Upper lobe of left lung (tissue), 6 donors: ENCODE measurements around the gene MED13L. TPM values are rescaled to one million over a fixed set of nuclear protein-coding genes. Genes with fewer than 3 reads are reported as not detected.
"Not testable (repeated sequence)": the region's sequence is repeated elsewhere in the genome, so short reads cannot be mapped to it uniquely, and the experiment has no call there.

Source experiments
- ATAC-seq, 2 donors: fragments of 200-7000 bp; cut with Tn5 transposase; one replicate each; pipeline ENCODE4 v1.9.1; 2022; ENCODE audit warnings: mild to moderate bottlenecking in 2 of 2, moderate library complexity in 2 of 2; ENCODE audit not compliant: low FRiP score in 2 of 2
- DNase-seq, 2 donors: peaks; one replicate each; pipeline ENCODE4 v3.0.0-alpha.2; 2019 to 2020
- H3K27ac ChIP-seq, 4 donors: fragments of 200-600 bp; sonication (generic); one replicate each; pipeline ENCODE4 v1.5.1; 2016 to 2019
- H3K27me3 ChIP-seq, 4 donors: fragments of 200-600 bp; sonication (generic); one replicate each; pipeline ENCODE4 v1.5.1; 2017 to 2019
- H3K36me3 ChIP-seq, 4 donors: fragments of 200-600 bp; sonication (generic); one replicate each; pipeline ENCODE4 v1.5.1; 2016 to 2019
- H3K4me1 ChIP-seq, 4 donors: fragments of 200-600 bp; sonication (generic); one replicate each; pipeline ENCODE4 v1.5.1; 2018 to 2019
- H3K4me3 ChIP-seq, 4 donors: fragments of 200-600 bp; sonication (generic); one replicate each; pipeline ENCODE4 v1.5.1; 2017 to 2019; ENCODE audit warnings: mild to moderate bottlenecking in 2 of 4, moderate library complexity in 1 of 4
- H3K9me3 ChIP-seq, 4 donors: fragments of 200-600 bp; sonication (generic); one replicate each; pipeline ENCODE4 v1.5.1; 2018 to 2019
- EP300 ChIP-seq, 4 donors: sonication (generic); formaldehyde crosslinking; IDR thresholded peaks; one replicate each; pipeline ENCODE4 v1.5.1; 2017; ENCODE audit warnings: antibody characterized with exemption in 4 of 4, control low read depth in 2 of 4
- POLR2A ChIP-seq, 4 donors: fragments of 450-650 bp; IDR thresholded peaks; one replicate each; pipeline ENCODE4 v1.5.1; 2016 to 2017; ENCODE audit warnings: antibody characterized with exemption in 4 of 4, mild to moderate bottlenecking in 2 of 4
- POLR2AphosphoS5 ChIP-seq, 2 donors: sonication (generic); formaldehyde crosslinking; IDR thresholded peaks; one replicate each; pipeline ENCODE4 v1.5.1; 2017; ENCODE audit warnings: antibody characterized with exemption in 2 of 2
- WGBS, 2 donors: methylation state at CpG; one replicate each; pipeline ENCODE4 v1.1.5; 2017 to 2018; 5-methylcytosine and 5-hydroxymethylcytosine counted together
- total RNA-seq, 6 donors: library from RNA; depleted of rRNA in 4 of 6; stranded (reverse); fragments of >200 nt in 4 of 6; gene quantifications; one replicate each; pipeline versions ENCODE4 v1.1.0 to v1.2.1, GENCODE V29; 2016 to 2021
- TF ChIP-seq, protein P1 (sequence below), 6 experiments: fragments of 450-650 bp in 4 of 6; fragments of 200-600 bp in 2 of 6; sonication (generic) in 2 of 6; IDR thresholded peaks; one replicate each; pipeline ENCODE4 v1.5.1; 2016 to 2019; ENCODE audit warnings: antibody characterized with exemption in 6 of 6
- donor health status: DM: no; HTN: no; CAD: no; lungs with moderate emphysema.
- donor health status: DM: no; HTN: yes; CAD: no; lungs with severe emphysema.

MED13L gene
- total RNA-seq, 6 donors from 2014 or later = 96.6 to 178 (median 124) TPM

DNA sequence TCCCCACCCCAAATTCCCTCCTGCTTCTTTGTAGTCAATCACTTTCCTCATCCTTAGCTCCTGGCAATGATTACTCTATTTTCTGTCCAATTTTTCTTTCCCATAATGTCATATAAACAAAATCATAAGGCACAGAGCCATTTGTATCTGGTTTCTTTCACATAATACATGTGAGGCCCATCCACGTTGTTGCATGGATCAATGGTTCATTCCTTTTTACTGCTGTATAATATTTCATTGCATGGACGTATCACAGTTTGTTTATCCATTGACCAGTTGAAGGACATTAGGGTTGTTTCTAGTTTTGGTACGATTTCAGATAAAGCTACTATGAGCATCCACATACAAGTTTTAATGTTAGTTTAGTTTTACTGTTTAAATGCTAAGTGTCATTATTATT is 13.7 kb upstream of the MED13L start:
- Histone ChIP-seq H3K27me3 (no peaks in the 10 kb centered on the region), H3K9me3 (no peaks in the 10 kb centered on the region), H3K36me3 (no peaks in the 10 kb centered on the region), H3K4me3 (no peak overlapping the region), H3K27ac (no peak overlapping the region), H3K4me1 (peaks cover 0 to 3% (median 0%) of the 10 kb centered on the region in 4 donors)
- DNase-seq (no peak), ATAC-seq (no peak)
- TF ChIP-seq EP300 (IDR thresholded peaks at IDR 0.05) = no peak
- no peak for TF ChIP-seq POLR2A (IDR thresholded peaks at IDR 0.05)
- TF ChIP-seq, protein P1, sequence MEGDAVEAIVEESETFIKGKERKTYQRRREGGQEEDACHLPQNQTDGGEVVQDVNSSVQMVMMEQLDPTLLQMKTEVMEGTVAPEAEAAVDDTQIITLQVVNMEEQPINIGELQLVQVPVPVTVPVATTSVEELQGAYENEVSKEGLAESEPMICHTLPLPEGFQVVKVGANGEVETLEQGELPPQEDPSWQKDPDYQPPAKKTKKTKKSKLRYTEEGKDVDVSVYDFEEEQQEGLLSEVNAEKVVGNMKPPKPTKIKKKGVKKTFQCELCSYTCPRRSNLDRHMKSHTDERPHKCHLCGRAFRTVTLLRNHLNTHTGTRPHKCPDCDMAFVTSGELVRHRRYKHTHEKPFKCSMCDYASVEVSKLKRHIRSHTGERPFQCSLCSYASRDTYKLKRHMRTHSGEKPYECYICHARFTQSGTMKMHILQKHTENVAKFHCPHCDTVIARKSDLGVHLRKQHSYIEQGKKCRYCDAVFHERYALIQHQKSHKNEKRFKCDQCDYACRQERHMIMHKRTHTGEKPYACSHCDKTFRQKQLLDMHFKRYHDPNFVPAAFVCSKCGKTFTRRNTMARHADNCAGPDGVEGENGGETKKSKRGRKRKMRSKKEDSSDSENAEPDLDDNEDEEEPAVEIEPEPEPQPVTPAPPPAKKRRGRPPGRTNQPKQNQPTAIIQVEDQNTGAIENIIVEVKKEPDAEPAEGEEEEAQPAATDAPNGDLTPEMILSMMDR (IDR thresholded peaks at IDR 0.05) = no peak
- TF ChIP-seq POLR2AphosphoS5 (IDR thresholded peaks at IDR 0.05) = no peak
- WGBS, 2 donors = 90 to 91% methylated on average over 3 of the region's 3 CpGs

DNA sequence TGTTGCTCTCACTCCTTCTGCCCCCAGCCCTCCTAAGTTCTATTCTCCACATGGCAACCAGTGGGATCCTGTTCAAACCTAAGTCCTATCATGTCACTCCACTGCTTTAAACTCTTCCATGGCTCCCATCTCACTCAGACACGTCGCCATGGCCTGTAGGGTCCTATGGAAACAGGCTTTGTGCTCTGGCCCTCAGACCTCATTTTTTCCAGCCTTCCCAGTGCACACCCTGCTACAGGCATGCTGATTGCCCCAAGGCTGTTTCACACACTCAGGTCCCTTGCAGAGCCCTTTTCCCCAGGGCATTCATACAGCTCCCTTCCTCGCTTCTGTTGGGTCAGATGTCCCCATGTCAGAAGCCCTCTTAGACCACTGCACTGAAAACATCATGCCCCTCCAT is 11.2 kb upstream of the MED13L start:
- ATAC-seq = no peak
- no peak for TF ChIP-seq POLR2AphosphoS5 (IDR thresholded peaks at IDR 0.05)
- no peak for TF ChIP-seq POLR2A (IDR thresholded peaks at IDR 0.05)
- WGBS, 2 donors = 97 to 100% methylated on average over 3 of the region's 3 CpGs

DNA sequence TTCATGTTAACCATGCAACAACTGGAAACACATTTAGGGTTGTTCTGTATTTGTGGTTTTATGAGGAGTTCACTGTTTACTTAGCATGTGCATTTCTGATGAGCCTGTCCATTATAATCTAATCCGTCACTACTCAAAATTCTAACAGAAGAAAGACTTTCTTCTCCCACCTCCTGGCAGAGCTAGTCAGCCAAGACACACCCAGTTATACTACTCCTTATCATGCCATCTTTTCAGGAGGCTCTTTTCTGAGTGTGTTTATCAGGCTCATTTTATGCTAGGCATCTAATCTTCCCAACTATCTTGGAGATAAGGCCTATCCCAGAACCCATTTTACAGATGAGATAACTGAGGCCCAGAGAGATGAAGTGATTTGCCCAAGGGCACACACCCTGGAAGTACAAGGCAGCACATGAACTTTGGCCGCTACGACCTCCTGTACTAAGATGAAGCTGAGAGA is 10.4 kb upstream of the MED13L start:
- DNase-seq (no peak), ATAC-seq (no peak)
- WGBS, 2 donors = 81 to 84% methylated on average over 3 of the region's 3 CpGs
- Histone ChIP-seq H3K4me3 (no peak overlapping the region), H3K36me3 (no peaks in the 10 kb centered on the region), H3K4me1 (peaks cover 0 to 5% (median under 1%) of the 10 kb centered on the region in 4 donors), H3K9me3 (no peaks in the 10 kb centered on the region), H3K27me3 (no peaks in the 10 kb centered on the region), H3K27ac (no peak overlapping the region)
- TF ChIP-seq POLR2AphosphoS5 (IDR thresholded peaks at IDR 0.05) (no peak), POLR2A (IDR thresholded peaks at IDR 0.05) (no peak)
- TF ChIP-seq, protein P1 (IDR thresholded peaks at IDR 0.05) = no peak

More for the DNA sequence above, 11.2 kb upstream of the MED13L start:
- Histone ChIP-seq H3K4me1 (no peaks in the 10 kb centered on the region), H3K9me3 (no peaks in the 10 kb centered on the region), H3K4me3 (no peak overlapping the region), H3K27me3 (no peaks in the 10 kb centered on the region), H3K27ac (no peak overlapping the region), H3K36me3 (no peaks in the 10 kb centered on the region)
- DNase-seq = no peak

DNA sequence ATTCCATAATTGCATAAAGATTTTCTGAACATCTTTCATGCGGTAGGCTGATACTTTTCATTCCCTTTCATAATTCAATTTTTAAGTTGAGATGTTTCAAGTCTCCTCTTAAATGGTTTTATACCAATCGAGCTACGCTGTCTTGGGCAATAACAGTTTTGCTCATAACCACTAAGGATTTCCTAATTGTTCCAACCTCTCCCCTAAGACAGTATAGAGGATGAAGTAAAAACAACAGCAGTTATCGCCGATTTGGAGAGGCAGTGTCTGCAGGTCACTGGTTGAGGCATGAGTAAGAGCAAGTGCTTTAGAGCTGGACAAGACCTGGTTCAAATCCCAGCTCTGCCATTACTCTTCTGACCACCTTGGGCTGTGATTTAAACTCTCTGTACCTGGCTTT is 6.9 kb upstream of the MED13L start:
- Histone ChIP-seq H3K27me3 (no peaks in the 10 kb centered on the region), H3K9me3 (no peaks in the 10 kb centered on the region), H3K36me3 (no peaks in the 10 kb centered on the region), H3K4me3 (no peak overlapping the region), H3K27ac (peak overlapping the region in 2 of 4 donors; percentile 1 to 45), H3K4me1 (peaks cover 0 to 18% (median 10%) of the 10 kb centered on the region in 4 donors)
- DNase-seq (no peak), ATAC-seq (peak in 1 of 2 donors; percentile 42)
- 70 to 78% methylated on average over 5 of the region's 5 CpGs for WGBS, 2 donors
- TF ChIP-seq EP300 (IDR thresholded peaks at IDR 0.05) (no peak), POLR2AphosphoS5 (IDR thresholded peaks at IDR 0.05) (no peak), POLR2A (IDR thresholded peaks at IDR 0.05) (no peak)
- TF ChIP-seq, protein P1 (IDR thresholded peaks at IDR 0.05) = no peak

DNA sequence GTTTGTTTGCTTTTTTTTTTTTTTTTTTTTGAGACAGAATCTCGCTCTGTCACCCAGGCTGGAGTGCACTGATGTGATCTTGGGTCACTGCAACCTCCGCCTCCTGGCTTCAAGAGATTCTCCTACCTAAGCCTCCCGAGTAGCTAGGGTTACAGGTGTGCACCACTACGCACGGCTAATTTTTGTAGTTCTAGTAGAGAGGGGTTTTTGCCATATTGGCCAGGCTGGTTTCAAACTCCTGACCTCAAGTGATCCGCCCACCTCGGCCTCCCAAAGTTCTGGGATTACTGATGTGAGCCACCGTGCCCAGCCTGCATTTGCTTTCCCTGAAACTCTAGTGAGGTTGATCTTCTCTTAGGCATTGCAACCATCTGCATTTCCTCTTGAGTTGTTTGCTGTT is 6.4 kb upstream of the MED13L start:
- WGBS, 2 donors = 69 to 91% methylated on average over 4 to 8 of the region's 8 CpGs
- ATAC-seq, H3K4me3 ChIP-seq, H3K36me3 ChIP-seq, DNase-seq, H3K9me3 ChIP-seq, H3K27me3 ChIP-seq: not testable (repeated sequence)
- H3K27ac ChIP-seq = peak overlapping the region in 2 of 4 donors; percentile 1 to 45
- H3K4me1 ChIP-seq = peaks cover 0 to 18% (median 10%) of the 10 kb centered on the region in 4 donors
